KMS-11 (cell line): ENCODE data around the gene HAPLN2.
"Not testable (repeated sequence)": the region's sequence is repeated elsewhere in the genome, so short reads cannot be mapped to it uniquely, and the experiment has no call there.

ENCODE experiments used
- H2AFZ ChIP-seq: fragments of 200-600 bp; sonication (generic); 2 replicates; pipeline ENCODE4 v1.6.1; 2016; ENCODE audit warnings: antibody characterized with exemption, mixed run types, low read depth
- H3K27ac ChIP-seq: fragments of 200-600 bp; sonication (generic); 2 replicates; pipeline ENCODE4 v1.6.1; 2016; ENCODE audit warnings: mild to moderate bottlenecking, mixed run types
- H3K27me3 ChIP-seq: fragments of 200-600 bp; sonication (generic); 2 replicates; pipeline ENCODE4 v1.6.1; 2017; ENCODE audit warnings: mild to moderate bottlenecking, low read depth, mixed run types, moderate library complexity; ENCODE audit not compliant: insufficient read depth
- H3K36me3 ChIP-seq: fragments of 200-600 bp; sonication (generic); 2 replicates; pipeline ENCODE4 v1.6.1; 2017; ENCODE audit warnings: mild to moderate bottlenecking, mixed run types; ENCODE audit not compliant: insufficient read depth
- H3K4me1 ChIP-seq: fragments of 200-600 bp; sonication (generic); 2 replicates; pipeline ENCODE4 v1.6.1; 2016; ENCODE audit warnings: mild to moderate bottlenecking, low read depth, mixed run types; ENCODE audit not compliant: poor library complexity, severe bottlenecking
- H3K4me2 ChIP-seq: fragments of 200-600 bp; sonication (generic); 2 replicates; pipeline ENCODE4 v1.7.0; 2016; ENCODE audit warnings: mild to moderate bottlenecking, mixed run types
- H3K4me3 ChIP-seq: fragments of 200-600 bp; sonication (generic); IDR thresholded peaks from 2 replicates; pipeline ENCODE4 v1.6.1; 2017; ENCODE audit warnings: low read depth, low read length, mixed read lengths; ENCODE audit not compliant: insufficient read depth
- H3K79me2 ChIP-seq: fragments of 200-600 bp; sonication (generic); 2 replicates; pipeline ENCODE4 v1.6.1; 2016; ENCODE audit warnings: low read depth, mixed run types; ENCODE audit not compliant: insufficient read depth
- H3K9ac ChIP-seq: fragments of 200-600 bp; sonication (generic); 2 replicates; pipeline ENCODE4 v1.6.1; 2016; ENCODE audit warnings: mild to moderate bottlenecking, mixed run types
- H4K20me1 ChIP-seq: fragments of 200-600 bp; sonication (generic); 2 replicates; pipeline ENCODE4 v1.6.1; 2016; ENCODE audit warnings: mild to moderate bottlenecking, mixed run types; ENCODE audit not compliant: insufficient read depth
- TF ChIP-seq, protein P1 (sequence below): fragments of 200-600 bp; sonication (generic); conservative IDR thresholded peaks from 2 replicates; pipeline ENCODE4 v1.6.1; 2017; ENCODE audit warnings: low read depth, mild to moderate bottlenecking, antibody characterized with exemption, low read length, moderate library complexity, mixed read lengths

Gene HAPLN2

GRCh38 chr1:156608036-156608674 lies 11.1 kb upstream of the HAPLN2 start:
- peaks cover 40% of the 10 kb centered on the region for H3K27me3 ChIP-seq
- no peaks in the 10 kb centered on the region for H4K20me1 ChIP-seq
- H3K79me2 ChIP-seq: no peaks in the 10 kb centered on the region
- H3K36me3 ChIP-seq: no peaks in the 10 kb centered on the region
- H3K9ac ChIP-seq: no peak overlapping the region
- H2AFZ ChIP-seq: no peak overlapping the region
- TF ChIP-seq, protein P1, sequence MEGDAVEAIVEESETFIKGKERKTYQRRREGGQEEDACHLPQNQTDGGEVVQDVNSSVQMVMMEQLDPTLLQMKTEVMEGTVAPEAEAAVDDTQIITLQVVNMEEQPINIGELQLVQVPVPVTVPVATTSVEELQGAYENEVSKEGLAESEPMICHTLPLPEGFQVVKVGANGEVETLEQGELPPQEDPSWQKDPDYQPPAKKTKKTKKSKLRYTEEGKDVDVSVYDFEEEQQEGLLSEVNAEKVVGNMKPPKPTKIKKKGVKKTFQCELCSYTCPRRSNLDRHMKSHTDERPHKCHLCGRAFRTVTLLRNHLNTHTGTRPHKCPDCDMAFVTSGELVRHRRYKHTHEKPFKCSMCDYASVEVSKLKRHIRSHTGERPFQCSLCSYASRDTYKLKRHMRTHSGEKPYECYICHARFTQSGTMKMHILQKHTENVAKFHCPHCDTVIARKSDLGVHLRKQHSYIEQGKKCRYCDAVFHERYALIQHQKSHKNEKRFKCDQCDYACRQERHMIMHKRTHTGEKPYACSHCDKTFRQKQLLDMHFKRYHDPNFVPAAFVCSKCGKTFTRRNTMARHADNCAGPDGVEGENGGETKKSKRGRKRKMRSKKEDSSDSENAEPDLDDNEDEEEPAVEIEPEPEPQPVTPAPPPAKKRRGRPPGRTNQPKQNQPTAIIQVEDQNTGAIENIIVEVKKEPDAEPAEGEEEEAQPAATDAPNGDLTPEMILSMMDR: peak; percentile 98
- H3K4me1 ChIP-seq: peaks cover 17% of the 10 kb centered on the region
- no peak overlapping the region for H3K4me3 ChIP-seq
- H3K27ac ChIP-seq: no peak overlapping the region
- peak overlapping the region; percentile 39 for H3K4me2 ChIP-seq

GRCh38 chr1:156608981-156609380 lies 10.2 kb upstream of the HAPLN2 start:
- Histone ChIP-seq H3K4me2 (peak overlapping the region; percentile 39), H3K4me1 (peaks cover 17% of the 10 kb centered on the region), H3K4me3 (no peak overlapping the region), H4K20me1 (no peaks in the 10 kb centered on the region), H3K9ac (no peak overlapping the region), H2AFZ (peak overlapping the region; percentile 3; the same call in 1 of the 2 replicates), H3K36me3 (no peaks in the 10 kb centered on the region), H3K79me2 (no peaks in the 10 kb centered on the region), H3K27ac (no peak overlapping the region), H3K27me3 (peaks cover 48% of the 10 kb centered on the region)
- TF ChIP-seq, protein P1: peak; percentile 99

DNA sequence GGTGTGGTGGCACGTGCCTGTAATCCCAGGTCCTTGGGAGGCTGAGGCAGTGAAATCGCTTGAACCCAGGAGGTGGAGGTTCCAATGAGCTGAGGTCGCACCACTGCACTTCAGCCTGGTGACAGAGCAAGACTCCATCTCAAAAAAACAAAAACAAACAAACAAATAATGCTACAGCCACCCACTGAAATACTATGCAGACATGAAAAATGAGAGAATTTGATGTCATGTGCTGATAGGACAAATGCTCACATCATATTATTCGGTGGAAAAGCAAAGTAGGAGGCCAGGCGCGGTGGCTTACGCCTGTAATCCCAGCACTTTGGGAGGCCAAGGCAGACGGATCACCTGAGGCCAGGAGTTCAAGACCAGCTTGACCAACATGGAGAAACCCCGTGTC lies 9.1 kb upstream of the HAPLN2 start:
- not testable (repeated sequence) for H3K27ac ChIP-seq, H3K4me3 ChIP-seq, H3K36me3 ChIP-seq, H3K79me2 ChIP-seq, H2AFZ ChIP-seq, H4K20me1 ChIP-seq, H3K9ac ChIP-seq, H3K4me2 ChIP-seq
- H3K4me1 ChIP-seq: peaks cover 17% of the 10 kb centered on the region
- H3K27me3 ChIP-seq: peaks cover 58% of the 10 kb centered on the region

- peaks cover 76% of the 10 kb centered on the region for H3K27me3 ChIP-seq
- H3K79me2 ChIP-seq: no peaks in the 10 kb centered on the region
- no peaks in the 10 kb centered on the region for H4K20me1 ChIP-seq
- no peak overlapping the region for H2AFZ ChIP-seq
- H3K9ac ChIP-seq: no peak overlapping the region
- TF ChIP-seq, protein P1: no peak
- no peaks in the 10 kb centered on the region for H3K36me3 ChIP-seq
- H3K4me2 ChIP-seq: no peak overlapping the region
- H3K4me3 ChIP-seq: no peak overlapping the region
- peaks cover 14% of the 10 kb centered on the region for H3K4me1 ChIP-seq
- H3K27ac ChIP-seq: no peak overlapping the region
Observed at GRCh38 chr1:156612666-156613065, 6.5 kb upstream of the HAPLN2 start.

- no peak overlapping the region for H3K4me3 ChIP-seq
- no peak overlapping the region for H3K4me2 ChIP-seq
- H3K79me2 ChIP-seq: no peaks in the 10 kb centered on the region
- no peak overlapping the region for H2AFZ ChIP-seq
- TF ChIP-seq, protein P1: no peak; the same call in 1 of the 2 replicates
- no peaks in the 10 kb centered on the region for H4K20me1 ChIP-seq
- H3K4me1 ChIP-seq: peaks cover 9% of the 10 kb centered on the region
- H3K9ac ChIP-seq: no peak overlapping the region
- no peaks in the 10 kb centered on the region for H3K36me3 ChIP-seq
- no peak overlapping the region for H3K27ac ChIP-seq
- H3K27me3 ChIP-seq: peaks cover 99% of the 10 kb centered on the region
Observed at GRCh38 chr1:156615946-156616345, 3.3 kb upstream of the HAPLN2 start.
